ENCODE data around the gene EFNA1. TPM values are rescaled to one million over a fixed set of nuclear protein-coding genes. Genes with fewer than 3 reads are reported as not detected.
A peak's percentile ranks its signal among the peaks of the same experiment; 100 is the strongest.

EFNA1 gene
- total and polyA plus RNA-seq, 2 experiments from 2014 or later = 3.2 to 5.1 TPM

DNA sequence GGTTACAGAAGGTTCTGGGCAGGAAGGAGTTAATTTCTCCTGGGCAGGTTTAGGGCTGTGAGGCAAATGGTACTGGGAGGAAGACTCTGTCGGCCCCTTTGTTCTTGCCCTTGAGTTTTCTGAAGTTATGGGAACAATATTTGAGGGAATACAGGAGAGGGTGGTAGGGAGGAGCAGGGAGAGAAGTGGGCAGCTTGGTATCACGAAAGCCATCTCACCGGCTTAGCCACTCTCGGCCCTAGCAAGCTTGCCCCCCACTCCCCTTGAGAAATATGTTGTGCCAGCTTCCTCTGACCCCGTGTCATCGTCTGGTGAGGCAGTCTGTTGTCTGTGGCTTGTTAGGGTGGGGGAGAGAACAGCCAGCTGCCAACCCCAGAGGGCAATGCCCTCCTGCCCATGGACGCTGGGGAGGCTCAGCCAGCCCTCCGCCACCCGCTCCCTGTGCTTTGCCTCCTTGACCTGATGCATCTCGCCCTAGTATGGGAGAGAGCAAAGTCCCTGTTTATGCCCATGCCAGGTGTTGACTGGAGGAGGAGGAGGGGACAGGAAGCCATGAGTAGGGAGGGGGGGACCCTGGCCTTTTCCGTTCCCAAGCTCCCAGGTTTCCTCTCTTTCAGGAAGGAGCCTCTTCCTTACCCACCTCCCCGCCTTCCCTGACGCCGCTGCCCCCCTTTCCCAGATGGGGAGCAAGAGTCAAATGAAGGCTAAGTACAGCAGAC, 1.2 kb downstream of the EFNA1 start:
- Histone ChIP-seq H3K4me1 (ENCODE audit: insufficient read depth) (peaks cover 51% of the 10 kb centered on the region), H3K27me3 (ENCODE audit: insufficient read depth) (peaks cover 75% of the 10 kb centered on the region), H3K36me3 (ENCODE audit: insufficient read depth) (no peaks in the 10 kb centered on the region), H3K27ac (ENCODE audit: low read depth) (no peak overlapping the region), H2AFZ (peak overlapping the region; percentile 43; the same call in 1 of the 2 replicates), H4K20me1 (replicated peaks; ENCODE audit: insufficient read depth) (no peaks in the 10 kb centered on the region), H3K4me3 (peak overlapping the region; percentile 72), H3K9me2 (ENCODE audit: insufficient read depth) (no peaks in the 10 kb centered on the region), H3K4me2 (peak overlapping the region; percentile 95), H3K79me2 (replicated peaks; ENCODE audit: insufficient read depth) (no peaks in the 10 kb centered on the region), H3F3A (replicated peaks; ENCODE audit: low read depth) (peaks cover 13% of the 10 kb centered on the region)
- Mint-ChIP-seq H3K4me1 (peaks cover 61% of the 10 kb centered on the region), H3K36me3 (ENCODE audit: low read depth) (peaks cover 11% of the 10 kb centered on the region), H3K27ac (no peak overlapping the region), H3K27me3 (ENCODE audit: insufficient read depth, low read depth, poor library complexity) (peaks cover 69% of the 10 kb centered on the region), H3K4me3 (peak overlapping the region; percentile 80), H3K9me3 (no peaks in the 10 kb centered on the region)
- ATAC-seq (no peak), DNase-seq (ENCODE audit: low spot score) (peak; percentile 65)
- TF ChIP-seq ZNF114 (CRISPR knock-in tag; IDR thresholded peaks at IDR 0.05) (no peak), POLR2AphosphoS5 (IDR thresholded peaks at IDR 0.05; ENCODE audit: low read depth) (no peak)
- TF ChIP-seq, protein P1, sequence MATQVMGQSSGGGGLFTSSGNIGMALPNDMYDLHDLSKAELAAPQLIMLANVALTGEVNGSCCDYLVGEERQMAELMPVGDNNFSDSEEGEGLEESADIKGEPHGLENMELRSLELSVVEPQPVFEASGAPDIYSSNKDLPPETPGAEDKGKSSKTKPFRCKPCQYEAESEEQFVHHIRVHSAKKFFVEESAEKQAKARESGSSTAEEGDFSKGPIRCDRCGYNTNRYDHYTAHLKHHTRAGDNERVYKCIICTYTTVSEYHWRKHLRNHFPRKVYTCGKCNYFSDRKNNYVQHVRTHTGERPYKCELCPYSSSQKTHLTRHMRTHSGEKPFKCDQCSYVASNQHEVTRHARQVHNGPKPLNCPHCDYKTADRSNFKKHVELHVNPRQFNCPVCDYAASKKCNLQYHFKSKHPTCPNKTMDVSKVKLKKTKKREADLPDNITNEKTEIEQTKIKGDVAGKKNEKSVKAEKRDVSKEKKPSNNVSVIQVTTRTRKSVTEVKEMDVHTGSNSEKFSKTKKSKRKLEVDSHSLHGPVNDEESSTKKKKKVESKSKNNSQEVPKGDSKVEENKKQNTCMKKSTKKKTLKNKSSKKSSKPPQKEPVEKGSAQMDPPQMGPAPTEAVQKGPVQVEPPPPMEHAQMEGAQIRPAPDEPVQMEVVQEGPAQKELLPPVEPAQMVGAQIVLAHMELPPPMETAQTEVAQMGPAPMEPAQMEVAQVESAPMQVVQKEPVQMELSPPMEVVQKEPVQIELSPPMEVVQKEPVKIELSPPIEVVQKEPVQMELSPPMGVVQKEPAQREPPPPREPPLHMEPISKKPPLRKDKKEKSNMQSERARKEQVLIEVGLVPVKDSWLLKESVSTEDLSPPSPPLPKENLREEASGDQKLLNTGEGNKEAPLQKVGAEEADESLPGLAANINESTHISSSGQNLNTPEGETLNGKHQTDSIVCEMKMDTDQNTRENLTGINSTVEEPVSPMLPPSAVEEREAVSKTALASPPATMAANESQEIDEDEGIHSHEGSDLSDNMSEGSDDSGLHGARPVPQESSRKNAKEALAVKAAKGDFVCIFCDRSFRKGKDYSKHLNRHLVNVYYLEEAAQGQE (IDR thresholded peaks at IDR 0.05; ENCODE audit: unreplicated experiment) = no peak
- TF ChIP-seq, protein P2, sequence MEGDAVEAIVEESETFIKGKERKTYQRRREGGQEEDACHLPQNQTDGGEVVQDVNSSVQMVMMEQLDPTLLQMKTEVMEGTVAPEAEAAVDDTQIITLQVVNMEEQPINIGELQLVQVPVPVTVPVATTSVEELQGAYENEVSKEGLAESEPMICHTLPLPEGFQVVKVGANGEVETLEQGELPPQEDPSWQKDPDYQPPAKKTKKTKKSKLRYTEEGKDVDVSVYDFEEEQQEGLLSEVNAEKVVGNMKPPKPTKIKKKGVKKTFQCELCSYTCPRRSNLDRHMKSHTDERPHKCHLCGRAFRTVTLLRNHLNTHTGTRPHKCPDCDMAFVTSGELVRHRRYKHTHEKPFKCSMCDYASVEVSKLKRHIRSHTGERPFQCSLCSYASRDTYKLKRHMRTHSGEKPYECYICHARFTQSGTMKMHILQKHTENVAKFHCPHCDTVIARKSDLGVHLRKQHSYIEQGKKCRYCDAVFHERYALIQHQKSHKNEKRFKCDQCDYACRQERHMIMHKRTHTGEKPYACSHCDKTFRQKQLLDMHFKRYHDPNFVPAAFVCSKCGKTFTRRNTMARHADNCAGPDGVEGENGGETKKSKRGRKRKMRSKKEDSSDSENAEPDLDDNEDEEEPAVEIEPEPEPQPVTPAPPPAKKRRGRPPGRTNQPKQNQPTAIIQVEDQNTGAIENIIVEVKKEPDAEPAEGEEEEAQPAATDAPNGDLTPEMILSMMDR (conservative IDR thresholded peaks at IDR 0.05; ENCODE audit: low read depth in 2 of 2) = no peak

DNA sequence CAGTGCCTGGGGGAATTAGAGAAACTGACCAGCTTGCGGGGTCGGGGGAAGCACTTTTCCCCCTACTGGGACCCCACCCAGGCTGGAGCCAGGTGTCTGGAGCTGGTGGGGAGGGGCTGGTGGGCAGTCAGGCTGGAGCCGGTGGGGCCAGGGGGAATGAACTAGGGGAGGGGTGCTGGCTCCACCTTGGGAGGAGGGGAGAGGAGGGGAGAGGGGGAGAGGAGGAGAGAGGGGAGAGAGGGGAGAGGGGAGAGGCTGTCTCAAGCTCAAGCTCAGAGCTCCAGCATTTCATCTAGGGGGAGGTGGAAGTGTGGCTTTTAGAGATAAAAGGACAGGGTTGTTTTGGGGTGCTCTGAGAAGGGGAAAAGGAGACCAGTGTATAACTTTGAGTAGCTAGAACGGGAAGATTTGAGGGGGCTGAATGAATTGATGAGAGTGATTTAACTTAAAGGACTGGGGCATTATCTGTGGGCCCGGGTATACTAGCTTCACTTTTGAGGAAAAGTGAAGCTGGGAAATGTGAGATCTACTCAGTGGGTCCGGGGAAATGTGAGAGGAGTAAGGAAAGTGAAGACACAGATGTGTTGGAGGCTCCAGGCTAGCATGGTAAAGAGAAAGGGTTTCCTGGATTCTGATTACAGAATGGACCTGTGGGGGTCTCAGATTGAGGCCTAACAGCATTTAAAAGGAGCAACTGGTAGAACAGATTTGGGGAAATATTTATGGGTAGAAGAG, 2.8 kb downstream of the EFNA1 start:
- Histone ChIP-seq H3K4me2 (peak overlapping the region; percentile 95), H3K27me3 (ENCODE audit: insufficient read depth) (peaks cover 59% of the 10 kb centered on the region), H3K36me3 (ENCODE audit: insufficient read depth) (no peaks in the 10 kb centered on the region), H3K9me2 (ENCODE audit: insufficient read depth) (no peaks in the 10 kb centered on the region), H3K4me1 (ENCODE audit: insufficient read depth) (peaks cover 46% of the 10 kb centered on the region), H3F3A (replicated peaks; ENCODE audit: low read depth) (peaks cover 16% of the 10 kb centered on the region), H3K27ac (ENCODE audit: low read depth) (peak overlapping the region; percentile 69; the same call in 1 of the 2 replicates), H4K20me1 (replicated peaks; ENCODE audit: insufficient read depth) (no peaks in the 10 kb centered on the region), H3K79me2 (replicated peaks; ENCODE audit: insufficient read depth) (no peaks in the 10 kb centered on the region), H2AFZ (peak overlapping the region; percentile 72; the same call in 1 of the 2 replicates), H3K4me3 (peak overlapping the region; percentile 72)
- DNase-seq (ENCODE audit: low spot score) (peak; percentile 63), ATAC-seq (peak; percentile 4)
- H3K27me3 Mint-ChIP-seq (ENCODE audit: insufficient read depth, low read depth, poor library complexity) = peaks cover 62% of the 10 kb centered on the region
- no peaks in the 10 kb centered on the region for H3K9me3 Mint-ChIP-seq
- peaks cover 52% of the 10 kb centered on the region for H3K4me1 Mint-ChIP-seq
- H3K27ac Mint-ChIP-seq = 0 out of 2 replicates have a peak overlapping the region, but pooled peaks have one; percentile 72
- H3K36me3 Mint-ChIP-seq (ENCODE audit: low read depth) = peaks cover 11% of the 10 kb centered on the region
- H3K4me3 Mint-ChIP-seq = peak overlapping the region; percentile 80
- TF ChIP-seq CREB1 (CRISPR knock-in tag; IDR thresholded peaks at IDR 0.05; ENCODE audit: low read depth) = no peak
- TF ChIP-seq, protein P3, sequence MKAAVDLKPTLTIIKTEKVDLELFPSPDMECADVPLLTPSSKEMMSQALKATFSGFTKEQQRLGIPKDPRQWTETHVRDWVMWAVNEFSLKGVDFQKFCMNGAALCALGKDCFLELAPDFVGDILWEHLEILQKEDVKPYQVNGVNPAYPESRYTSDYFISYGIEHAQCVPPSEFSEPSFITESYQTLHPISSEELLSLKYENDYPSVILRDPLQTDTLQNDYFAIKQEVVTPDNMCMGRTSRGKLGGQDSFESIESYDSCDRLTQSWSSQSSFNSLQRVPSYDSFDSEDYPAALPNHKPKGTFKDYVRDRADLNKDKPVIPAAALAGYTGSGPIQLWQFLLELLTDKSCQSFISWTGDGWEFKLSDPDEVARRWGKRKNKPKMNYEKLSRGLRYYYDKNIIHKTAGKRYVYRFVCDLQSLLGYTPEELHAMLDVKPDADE (IDR thresholded peaks at IDR 0.05) = no peak
- TF ChIP-seq ZNF331 (CRISPR knock-in tag; IDR thresholded peaks at IDR 0.05; ENCODE audit: low read depth) = no peak
- TF ChIP-seq, protein P2 (conservative IDR thresholded peaks at IDR 0.05; ENCODE audit: low read depth in 2 of 2) = no peak
- TF ChIP-seq ZNF114 (CRISPR knock-in tag; IDR thresholded peaks at IDR 0.05) = no peak
- no peak for TF ChIP-seq EZH2phosphoT487 (IDR thresholded peaks at IDR 0.05; ENCODE audit: unreplicated experiment)
- TF ChIP-seq EZH2 (IDR thresholded peaks at IDR 0.05; ENCODE audit: low read depth, unreplicated experiment) = no peak
- TF ChIP-seq POLR2AphosphoS5 (IDR thresholded peaks at IDR 0.05; ENCODE audit: low read depth) = no peak
- TF ChIP-seq JUNB (IDR thresholded peaks at IDR 0.05; ENCODE audit: unreplicated experiment) = no peak
- TF ChIP-seq STAT1 (IDR thresholded peaks at IDR 0.05; ENCODE audit: unreplicated experiment) = no peak

All from GM23338 (cell line).